ENCODE data around the gene MOSMO. TPM values are rescaled to one million over a fixed set of nuclear protein-coding genes. Genes with fewer than 3 reads are reported as not detected.
"Not testable (repeated sequence)": the region's sequence is repeated elsewhere in the genome, so short reads cannot be mapped to it uniquely, and the experiment has no call there.

Gene MOSMO
- total RNA-seq, 4 donors from 2014 or later: 17.9 to 39.5 (median 30.3) TPM

DNA sequence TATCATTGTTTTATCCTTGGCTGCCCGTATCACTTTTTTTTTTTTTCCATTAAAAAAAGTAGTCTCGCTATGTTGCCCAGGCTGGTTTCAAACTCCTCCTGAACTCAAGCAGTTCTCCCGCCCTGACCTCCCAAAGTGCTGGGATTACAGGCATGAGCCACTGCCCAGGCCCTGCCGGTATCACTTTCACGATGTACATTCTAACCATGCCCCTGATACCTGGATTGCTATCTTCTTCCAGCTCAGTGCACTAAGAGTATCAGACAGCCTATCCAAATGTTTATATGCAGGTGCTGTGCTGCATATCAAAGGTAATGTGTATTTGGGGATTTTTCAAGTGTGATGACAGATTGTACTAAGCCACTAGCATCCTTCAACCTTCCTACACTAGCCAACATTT, 14.2 kb downstream of the MOSMO start:
- H3K36me3 ChIP-seq: no peaks in the 10 kb centered on the region
- H3K27me3 ChIP-seq: no peaks in the 10 kb centered on the region
- no peak overlapping the region for H3K4me3 ChIP-seq
- DNase-seq: no peak
- TF ChIP-seq, protein P1, sequence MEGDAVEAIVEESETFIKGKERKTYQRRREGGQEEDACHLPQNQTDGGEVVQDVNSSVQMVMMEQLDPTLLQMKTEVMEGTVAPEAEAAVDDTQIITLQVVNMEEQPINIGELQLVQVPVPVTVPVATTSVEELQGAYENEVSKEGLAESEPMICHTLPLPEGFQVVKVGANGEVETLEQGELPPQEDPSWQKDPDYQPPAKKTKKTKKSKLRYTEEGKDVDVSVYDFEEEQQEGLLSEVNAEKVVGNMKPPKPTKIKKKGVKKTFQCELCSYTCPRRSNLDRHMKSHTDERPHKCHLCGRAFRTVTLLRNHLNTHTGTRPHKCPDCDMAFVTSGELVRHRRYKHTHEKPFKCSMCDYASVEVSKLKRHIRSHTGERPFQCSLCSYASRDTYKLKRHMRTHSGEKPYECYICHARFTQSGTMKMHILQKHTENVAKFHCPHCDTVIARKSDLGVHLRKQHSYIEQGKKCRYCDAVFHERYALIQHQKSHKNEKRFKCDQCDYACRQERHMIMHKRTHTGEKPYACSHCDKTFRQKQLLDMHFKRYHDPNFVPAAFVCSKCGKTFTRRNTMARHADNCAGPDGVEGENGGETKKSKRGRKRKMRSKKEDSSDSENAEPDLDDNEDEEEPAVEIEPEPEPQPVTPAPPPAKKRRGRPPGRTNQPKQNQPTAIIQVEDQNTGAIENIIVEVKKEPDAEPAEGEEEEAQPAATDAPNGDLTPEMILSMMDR (IDR thresholded peaks at IDR 0.05): no peak
- no peak for TF ChIP-seq POLR2A (IDR thresholded peaks at IDR 0.05)
- no peaks in the 10 kb centered on the region for H3K4me1 ChIP-seq
- intact Hi-C loops (cut with DNase I; ENCODE audit: low total_unique reads): no loop called here
- no peaks in the 10 kb centered on the region for H3K9me3 ChIP-seq
- no peak overlapping the region for H3K27ac ChIP-seq

DNA sequence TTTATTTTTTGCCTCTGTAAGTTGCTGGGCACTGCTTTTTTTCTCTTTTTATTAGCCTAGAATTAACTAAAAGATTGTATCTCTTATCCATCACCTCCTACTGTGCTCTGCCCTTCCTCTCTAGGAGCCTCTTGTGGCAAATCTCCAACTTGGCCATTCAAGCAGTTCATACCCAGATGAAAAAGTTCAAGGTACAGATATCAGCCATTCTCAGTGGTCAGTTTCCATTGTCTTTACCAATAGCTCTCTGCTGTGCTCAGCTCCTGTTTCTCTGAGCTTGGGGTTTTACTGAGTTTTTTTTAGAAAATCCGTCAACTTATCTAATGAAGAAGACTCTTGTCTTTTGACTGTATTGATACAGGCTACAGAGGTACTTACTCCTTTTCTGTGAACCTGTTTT, 15.6 kb downstream of the MOSMO start:
- Histone ChIP-seq H3K4me1 (no peaks in the 10 kb centered on the region), H3K9me3 (no peaks in the 10 kb centered on the region), H3K36me3 (no peaks in the 10 kb centered on the region), H3K27ac (no peak overlapping the region), H3K4me3 (no peak overlapping the region), H3K27me3 (no peaks in the 10 kb centered on the region)
- TF ChIP-seq, protein P1 (IDR thresholded peaks at IDR 0.05): no peak
- no peak for TF ChIP-seq POLR2A (IDR thresholded peaks at IDR 0.05)
- intact Hi-C loops (cut with DNase I; ENCODE audit: low total_unique reads): no loop called here
- no peak for DNase-seq

DNA sequence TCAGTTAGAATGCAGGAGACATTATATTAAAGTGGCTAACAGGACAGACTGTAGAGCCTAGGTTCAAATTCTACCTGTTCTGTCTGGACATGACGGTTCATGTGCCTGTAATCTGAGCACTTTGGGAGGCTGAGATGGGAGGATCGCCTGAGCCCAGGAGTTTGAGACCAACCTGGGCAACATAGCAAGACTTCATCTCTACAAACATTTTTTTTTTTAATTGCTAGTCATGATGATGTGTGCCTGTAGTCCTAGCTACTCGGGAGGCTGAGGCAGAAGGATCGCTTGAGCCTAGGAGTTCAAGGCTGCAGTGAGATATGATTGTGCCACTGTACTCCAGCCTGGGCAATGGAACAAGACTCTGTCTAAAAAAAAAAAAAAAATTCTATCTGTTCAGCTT, 16.9 kb downstream of the MOSMO start:
- H3K4me3 ChIP-seq; H3K27ac ChIP-seq; H3K27me3 ChIP-seq; DNase-seq; H3K36me3 ChIP-seq; H3K4me1 ChIP-seq; intact Hi-C loops (cut with DNase I; ENCODE audit: low total_unique reads); H3K9me3 ChIP-seq: not testable (repeated sequence)

DNA sequence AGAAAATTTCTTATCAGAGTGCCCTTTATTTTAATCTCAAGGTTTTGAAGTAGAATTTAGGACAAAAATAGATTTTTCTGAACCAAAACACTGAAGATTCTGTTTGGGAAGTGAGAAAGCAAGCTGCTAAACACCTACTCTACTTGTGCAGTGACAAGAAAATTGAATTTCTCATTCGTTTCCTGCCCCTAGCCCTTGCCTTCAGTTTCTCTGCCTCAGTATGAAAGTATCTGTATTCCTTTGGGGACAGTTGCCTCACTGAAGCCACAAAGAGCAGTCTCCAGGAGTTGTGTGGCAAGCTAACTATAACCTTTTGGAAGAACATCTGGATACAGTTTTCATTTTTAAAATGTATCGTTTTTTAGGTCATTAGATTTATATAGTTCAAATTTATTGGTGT, 19.7 kb downstream of the MOSMO start:
- no peaks in the 10 kb centered on the region for H3K9me3 ChIP-seq
- H3K36me3 ChIP-seq: no peaks in the 10 kb centered on the region
- H3K27me3 ChIP-seq: no peaks in the 10 kb centered on the region
- no peak for TF ChIP-seq POLR2A (IDR thresholded peaks at IDR 0.05)
- TF ChIP-seq, protein P1 (IDR thresholded peaks at IDR 0.05): no peak
- peak overlapping the region in 1 of 2 donors; percentile 64 for H3K27ac ChIP-seq
- DNase-seq: no peak
- H3K4me1 ChIP-seq: no peaks in the 10 kb centered on the region
- intact Hi-C loops (cut with DNase I; ENCODE audit: low total_unique reads): no loop called here
- H3K4me3 ChIP-seq: no peak overlapping the region

DNA sequence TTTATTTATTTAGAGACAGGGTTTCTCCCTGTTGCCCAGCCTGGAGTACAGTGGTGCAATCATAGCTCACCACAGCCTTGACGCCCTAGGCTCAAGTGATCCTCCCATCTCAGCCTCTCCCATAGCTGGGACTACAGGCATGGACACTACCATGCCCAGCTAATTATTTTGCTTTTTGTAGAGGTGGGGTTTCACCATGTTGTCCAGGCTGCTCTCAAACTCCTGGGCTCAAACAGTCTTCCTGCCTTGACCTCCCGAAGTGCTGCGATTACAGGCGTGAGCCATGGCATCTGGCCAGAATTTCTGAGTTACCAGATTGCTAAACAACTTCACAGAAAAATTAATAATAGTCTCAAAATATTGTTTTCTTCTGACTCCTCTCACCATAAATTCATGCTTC, 21.7 kb downstream of the MOSMO start:
- Histone ChIP-seq H3K36me3 (no peaks in the 10 kb centered on the region), H3K27me3 (no peaks in the 10 kb centered on the region), H3K9me3 (no peaks in the 10 kb centered on the region), H3K27ac (no peak overlapping the region), H3K4me3 (no peak overlapping the region), H3K4me1 (no peaks in the 10 kb centered on the region)
- no peak for DNase-seq
- intact Hi-C loops (cut with DNase I; ENCODE audit: low total_unique reads): no loop called here
- no peak for TF ChIP-seq POLR2A (IDR thresholded peaks at IDR 0.05)
- TF ChIP-seq, protein P1 (IDR thresholded peaks at IDR 0.05): no peak
